Cardiac fibroblast (primary cell): ENCODE measurements around the gene GCM1.
A peak's percentile ranks its signal among the peaks of the same experiment; 100 is the strongest.

Experiments used
- DNase-seq, 2 donors: peaks; one replicate each; pipeline versions ENCODE4 v3.0.0 to v3.0.0-alpha.2; 2010; ENCODE audit warnings: low read depth in 2 of 2
- H3K4me3 ChIP-seq, 2 donors: replicated peaks in 1 of 2; 1 replicate in 1 of 2; 2 replicates in 1 of 2; pipeline ENCODE4 v1.5.1; 2011; ENCODE audit warnings: low read depth in 2 of 2, low read length in 2 of 2, mild to moderate bottlenecking in 2 of 2, moderate library complexity in 1 of 2
- TF ChIP-seq, protein P1 (sequence below): IDR thresholded peaks from one replicate; pipeline ENCODE4 v1.5.1; 2011; ENCODE audit warnings: low read depth, mild to moderate bottlenecking, low read length, inconsistent platforms

The GCM1 gene

DNA sequence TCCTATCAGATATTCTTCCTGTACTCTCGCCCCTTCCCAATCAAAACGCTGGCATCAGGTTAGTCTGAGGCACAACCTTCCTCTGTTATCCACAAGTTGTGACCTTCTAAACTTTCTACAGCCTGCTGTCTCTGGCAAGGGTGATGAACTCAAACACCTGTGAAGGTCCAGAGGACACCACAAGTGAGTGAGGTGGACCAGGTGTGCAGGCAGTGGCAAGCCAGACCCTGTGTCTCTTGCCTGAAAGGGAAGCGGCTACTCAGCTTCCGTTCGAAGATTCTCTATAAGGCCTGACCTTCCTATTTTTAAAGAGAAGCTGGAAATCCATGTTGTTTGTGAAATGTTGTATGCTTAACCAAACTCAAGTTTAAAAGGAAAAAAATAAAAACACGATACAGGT, 36.8 kb downstream of the GCM1 start:
- TF ChIP-seq, protein P1, sequence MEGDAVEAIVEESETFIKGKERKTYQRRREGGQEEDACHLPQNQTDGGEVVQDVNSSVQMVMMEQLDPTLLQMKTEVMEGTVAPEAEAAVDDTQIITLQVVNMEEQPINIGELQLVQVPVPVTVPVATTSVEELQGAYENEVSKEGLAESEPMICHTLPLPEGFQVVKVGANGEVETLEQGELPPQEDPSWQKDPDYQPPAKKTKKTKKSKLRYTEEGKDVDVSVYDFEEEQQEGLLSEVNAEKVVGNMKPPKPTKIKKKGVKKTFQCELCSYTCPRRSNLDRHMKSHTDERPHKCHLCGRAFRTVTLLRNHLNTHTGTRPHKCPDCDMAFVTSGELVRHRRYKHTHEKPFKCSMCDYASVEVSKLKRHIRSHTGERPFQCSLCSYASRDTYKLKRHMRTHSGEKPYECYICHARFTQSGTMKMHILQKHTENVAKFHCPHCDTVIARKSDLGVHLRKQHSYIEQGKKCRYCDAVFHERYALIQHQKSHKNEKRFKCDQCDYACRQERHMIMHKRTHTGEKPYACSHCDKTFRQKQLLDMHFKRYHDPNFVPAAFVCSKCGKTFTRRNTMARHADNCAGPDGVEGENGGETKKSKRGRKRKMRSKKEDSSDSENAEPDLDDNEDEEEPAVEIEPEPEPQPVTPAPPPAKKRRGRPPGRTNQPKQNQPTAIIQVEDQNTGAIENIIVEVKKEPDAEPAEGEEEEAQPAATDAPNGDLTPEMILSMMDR: no peak
- DNase-seq: no peak
- no peak overlapping the region for H3K4me3 ChIP-seq

DNA sequence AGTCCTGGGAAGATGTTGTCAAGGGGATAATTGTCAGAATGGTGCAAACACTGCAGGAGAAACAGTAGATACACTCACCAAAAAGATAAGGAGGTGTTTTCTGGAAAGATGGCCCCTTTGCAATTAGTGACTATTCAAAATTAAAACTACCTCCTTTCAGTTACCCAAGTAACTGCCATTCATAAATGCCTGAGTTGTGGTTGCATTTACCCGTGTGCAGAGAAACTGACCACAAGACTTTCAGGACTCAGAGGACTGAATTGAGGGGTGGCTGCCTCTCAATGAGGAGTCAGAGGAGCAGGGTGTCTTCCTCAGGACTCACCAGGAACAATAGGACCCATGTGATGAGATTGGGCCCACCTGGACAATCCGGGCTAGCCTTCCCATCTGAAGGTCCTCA, 39.0 kb downstream of the GCM1 start:
- no peak for DNase-seq
- no peak overlapping the region for H3K4me3 ChIP-seq
- TF ChIP-seq, protein P1: no peak

- H3K4me3 ChIP-seq: no peak overlapping the region
- TF ChIP-seq, protein P1: no peak
- DNase-seq: peak; percentile 12 to 27
These were observed 41.5 kb downstream of the GCM1 start for GRCh38 chr6:53107091-53107490.

DNA sequence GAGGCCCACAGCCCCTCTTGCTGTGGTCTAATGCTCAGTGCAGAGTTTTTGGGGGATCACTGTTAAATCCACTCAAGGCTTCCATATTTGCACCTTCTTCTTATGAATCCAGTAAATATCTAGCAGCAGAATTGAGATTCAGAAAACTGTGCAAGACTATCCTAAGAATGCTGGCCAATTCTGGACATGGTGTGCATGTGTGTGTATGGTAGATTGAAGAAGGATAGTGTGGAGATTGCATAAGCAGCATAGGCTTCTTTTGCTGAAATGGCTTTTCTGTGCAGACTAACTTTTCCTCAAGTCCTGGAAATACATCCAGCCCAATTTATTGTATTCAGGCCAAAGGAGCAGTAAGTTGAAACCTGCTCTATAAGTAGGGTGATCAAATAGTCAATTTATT, 43.7 kb downstream of the GCM1 start:
- no peak for DNase-seq
- H3K4me3 ChIP-seq: no peak overlapping the region
- TF ChIP-seq, protein P1: no peak

DNA sequence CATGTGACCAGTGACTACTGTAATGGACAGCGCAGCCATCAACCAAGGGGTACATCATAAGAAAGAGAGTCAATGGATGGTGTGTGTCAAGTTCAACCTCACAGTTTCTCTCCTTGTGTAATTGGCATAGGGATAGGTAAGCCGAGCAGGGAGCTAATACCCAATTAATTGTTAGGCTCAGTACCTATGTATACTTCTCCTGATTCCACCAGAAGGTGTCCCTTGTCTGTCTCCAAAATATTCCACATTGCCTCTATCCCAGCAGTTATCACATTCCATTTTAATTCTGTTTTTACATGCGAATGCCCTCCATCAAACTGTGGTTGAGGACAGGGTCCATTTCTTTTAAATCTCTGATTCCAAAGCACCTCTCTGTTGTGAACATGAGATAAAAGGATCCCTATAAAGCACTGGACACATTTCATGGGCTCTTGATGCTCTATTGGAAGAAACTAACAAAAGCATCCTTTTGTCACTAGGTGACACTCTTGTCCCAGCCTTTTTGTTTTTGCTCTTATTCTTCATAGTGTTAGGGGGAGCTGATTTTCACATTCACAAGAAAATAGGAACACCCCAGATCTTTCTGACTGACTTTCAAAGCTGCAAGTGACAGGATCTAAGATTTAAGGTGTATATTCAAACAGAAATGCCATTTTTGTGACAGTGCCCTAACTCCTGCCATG, 44.5 kb downstream of the GCM1 start:
- TF ChIP-seq, protein P1: no peak
- H3K4me3 ChIP-seq: no peak overlapping the region
- peak; percentile 9 to 19 for DNase-seq

DNA sequence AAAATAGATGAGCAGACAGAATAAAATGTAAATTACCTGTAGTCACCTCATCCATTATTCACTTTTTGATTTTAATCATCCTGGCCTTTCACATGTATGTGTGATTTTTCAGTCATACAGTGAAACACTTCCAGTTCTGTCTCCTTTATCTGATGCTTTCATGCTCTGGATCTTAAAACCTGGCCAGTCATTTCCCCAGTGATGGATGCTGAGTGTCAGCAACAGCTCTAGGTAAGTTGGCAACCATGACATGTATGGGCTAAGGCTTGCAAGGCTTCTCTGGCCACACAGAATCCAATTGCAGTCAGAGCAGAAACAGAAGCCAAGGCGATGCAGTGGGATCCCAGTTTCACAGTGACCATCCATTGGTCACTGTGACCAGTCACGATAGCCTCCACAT, 47.6 kb downstream of the GCM1 start:
- TF ChIP-seq, protein P1: no peak
- no peak for DNase-seq
- H3K4me3 ChIP-seq: no peak overlapping the region

- DNase-seq: no peak
- H3K4me3 ChIP-seq: no peak overlapping the region
- TF ChIP-seq, protein P1: no peak
These were observed 48.1 kb downstream of the GCM1 start for GRCh38 chr6:53100561-53100960.
